AG09309 (cell line): ENCODE data around the gene NDUFS3.

Experiments
- DNase-seq: peaks from one replicate; pipeline ENCODE4 v3.0.0-alpha.2; 2010; ENCODE audit warnings: low read depth
- H3K4me3 ChIP-seq: 2 replicates; pipeline ENCODE4 v1.5.1; 2011; ENCODE audit warnings: mild to moderate bottlenecking, low read depth, low read length, moderate library complexity; ENCODE audit not compliant: control insufficient read depth
- CTCF ChIP-seq: IDR thresholded peaks from 2 replicates; pipeline ENCODE4 v1.5.1; 2011; ENCODE audit warnings: mild to moderate bottlenecking, low read depth, low read length, inconsistent platforms; ENCODE audit not compliant: insufficient read depth, control insufficient read depth; ENCODE audit errors: missing control alignments

NDUFS3 gene

GRCh38 chr11:47583844-47584243 is 5.0 kb downstream of the NDUFS3 start:
- TF ChIP-seq CTCF = no peak
- no peak for DNase-seq
- no peak overlapping the region for H3K4me3 ChIP-seq

- no peak within 1 kb of the TSS for H3K4me3 ChIP-seq
- no peak for DNase-seq
- no peak for TF ChIP-seq CTCF
Measured at GRCh38 chr11:47586098-47586855, 7.4 kb downstream of the NDUFS3 start, which contains the start of gene FAM180B. TSS of gene FAM180B (plus strand) at chr11:47586678. CDS start at chr11:47586769, 91 bp downstream.

- no peak for TF ChIP-seq CTCF
- no peak overlapping the region for H3K4me3 ChIP-seq
- no peak for DNase-seq
Measured at GRCh38 chr11:47587039-47587716, 8.3 kb downstream of the NDUFS3 start.

- no peak for TF ChIP-seq CTCF
- DNase-seq = no peak
- H3K4me3 ChIP-seq = no peak overlapping the region
Measured at GRCh38 chr11:47587723-47588326, 9.0 kb downstream of the NDUFS3 start.

GRCh38 chr11:47589118-47589517 is 10.2 kb downstream of the NDUFS3 start:
- TF ChIP-seq CTCF = no peak
- no peak for DNase-seq
- H3K4me3 ChIP-seq = no peak overlapping the region

- no peak for DNase-seq
- TF ChIP-seq CTCF = no peak
- H3K4me3 ChIP-seq = no peak overlapping the region
Measured at GRCh38 chr11:47589584-47589976, 10.7 kb downstream of the NDUFS3 start.
